Erythroblast (primary cell): ENCODE measurements around the gene MIEF2.

Experiments
- GATA1 ChIP-seq: IDR thresholded peaks from 2 replicates; pipeline ENCODE4 v1.6.1; 2011; ENCODE audit warnings: low read depth, mild to moderate bottlenecking, control low read depth, low read length, moderate library complexity
- POLR2A ChIP-seq: IDR thresholded peaks from 2 replicates; pipeline ENCODE4 v1.6.1; 2011; ENCODE audit warnings: mild to moderate bottlenecking, low read length

DNA sequence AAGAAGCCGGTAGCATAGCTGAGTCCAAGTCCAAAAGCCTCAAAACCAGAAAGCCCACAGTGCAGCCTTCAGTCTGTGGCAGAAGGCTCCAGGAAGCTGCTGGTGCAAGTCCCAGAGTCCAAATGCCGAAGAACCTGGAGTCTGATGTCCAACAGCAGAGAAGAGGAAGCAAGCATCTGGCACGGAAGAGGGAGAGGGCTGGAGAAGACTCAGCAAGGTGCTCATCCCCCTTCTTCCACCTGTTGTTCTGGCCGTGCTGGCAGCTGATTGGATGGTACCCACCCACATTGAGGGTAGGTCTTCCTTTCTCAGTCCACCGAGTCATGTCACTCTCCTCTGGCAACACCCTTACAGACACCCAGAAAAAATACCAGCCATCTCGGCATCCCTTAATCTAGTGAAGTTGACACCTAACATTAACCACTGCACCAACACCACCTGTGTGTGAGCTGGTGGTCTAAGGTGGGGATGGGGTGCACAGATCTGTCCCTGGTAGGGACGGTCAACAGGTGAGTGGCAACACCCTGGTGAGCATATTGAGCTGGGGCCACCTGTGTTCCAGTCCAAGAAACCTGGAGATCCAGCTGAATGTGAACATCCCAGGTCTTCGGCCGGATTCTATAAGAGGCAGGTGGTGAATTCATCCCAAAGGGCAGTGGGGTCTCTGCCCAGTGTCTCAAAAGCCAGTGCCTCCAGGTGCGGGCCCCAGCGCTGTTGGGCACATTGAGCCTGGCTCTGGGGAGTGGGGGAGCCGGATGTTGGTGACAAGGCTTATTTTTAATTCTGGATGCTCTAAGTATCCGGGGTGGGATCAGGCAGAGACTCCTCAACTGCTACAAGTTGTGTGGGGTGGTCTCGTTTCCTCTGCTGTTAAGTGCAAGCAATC is 9.8 kb downstream of the MIEF2 start:
- TF ChIP-seq POLR2A (no peak), GATA1 (no peak)
